HG03439 (cell line): ENCODE measurements around the gene CD52.
"Not testable (repeated sequence)": the region's sequence is repeated elsewhere in the genome, so short reads cannot be mapped to it uniquely, and the experiment has no call there.

Experiments
- ATAC-seq: cut with Tn5 transposase; IDR thresholded peaks from one replicate; pipeline ENCODE4 v1.9.1; 2021; ENCODE audit warnings: mild to moderate bottlenecking, moderate library complexity; ENCODE audit not compliant: unreplicated experiment

Gene CD52

DNA sequence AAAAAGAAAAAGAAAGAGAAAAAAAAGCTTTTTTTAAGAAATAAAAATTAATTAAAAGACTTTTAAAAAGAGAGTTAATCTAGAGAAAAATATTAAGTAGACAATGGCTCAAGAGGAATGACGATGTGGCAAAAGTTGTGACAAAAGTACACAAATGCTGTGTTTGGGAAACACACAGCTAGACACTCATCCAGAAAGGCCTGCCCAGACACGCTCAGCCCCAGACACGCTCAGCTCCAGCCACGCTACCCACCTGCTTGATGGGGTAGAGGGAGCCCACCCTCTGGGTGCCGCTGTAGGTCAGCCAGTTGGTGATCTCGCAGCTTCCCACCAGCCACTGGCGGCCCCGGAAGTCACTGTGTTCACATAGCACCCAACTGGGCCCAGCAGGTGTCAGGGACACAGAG is 10.2 kb downstream of the CD52 start:
- no peak for ATAC-seq

DNA sequence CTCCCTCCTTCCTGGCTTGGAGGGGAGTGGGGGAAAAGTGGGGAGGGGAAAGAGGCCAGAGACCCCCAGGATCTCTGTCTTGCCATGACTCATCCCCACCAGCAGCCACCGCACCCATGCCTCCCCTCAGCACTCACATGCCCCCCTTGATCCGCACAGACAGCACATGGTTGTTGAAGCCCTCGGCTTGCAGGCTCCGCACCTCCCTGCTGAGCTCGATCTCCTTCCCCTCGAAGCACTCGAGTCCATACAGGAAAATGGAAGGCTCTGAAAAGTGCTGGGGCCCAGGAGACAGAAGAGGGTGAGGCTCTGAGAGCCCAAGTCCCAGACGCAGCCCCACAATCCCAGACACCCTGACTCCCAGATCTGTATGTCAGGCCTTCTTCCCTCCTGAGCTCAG is 10.8 kb downstream of the CD52 start:
- ATAC-seq: no peak

DNA sequence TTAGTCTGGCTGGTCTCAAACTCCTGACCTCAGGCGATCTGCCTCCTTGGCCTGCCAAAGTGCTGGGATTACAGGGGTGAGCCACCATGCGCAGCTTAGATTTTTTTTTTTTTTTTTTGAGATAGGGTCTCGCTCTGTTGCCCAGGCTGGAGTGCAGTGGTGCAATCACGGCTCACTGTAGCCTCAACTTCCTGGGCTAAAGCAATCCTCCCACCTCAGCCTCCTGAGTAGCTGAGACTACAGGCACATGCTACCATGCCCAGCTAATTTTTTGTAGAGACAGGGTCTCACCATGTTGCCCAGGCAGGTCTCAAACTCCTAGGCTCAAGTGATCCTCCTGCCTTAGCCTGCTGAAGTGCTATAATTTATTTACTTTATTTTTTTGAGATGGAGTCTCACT is 11.6 kb downstream of the CD52 start:
- not testable (repeated sequence) for ATAC-seq

DNA sequence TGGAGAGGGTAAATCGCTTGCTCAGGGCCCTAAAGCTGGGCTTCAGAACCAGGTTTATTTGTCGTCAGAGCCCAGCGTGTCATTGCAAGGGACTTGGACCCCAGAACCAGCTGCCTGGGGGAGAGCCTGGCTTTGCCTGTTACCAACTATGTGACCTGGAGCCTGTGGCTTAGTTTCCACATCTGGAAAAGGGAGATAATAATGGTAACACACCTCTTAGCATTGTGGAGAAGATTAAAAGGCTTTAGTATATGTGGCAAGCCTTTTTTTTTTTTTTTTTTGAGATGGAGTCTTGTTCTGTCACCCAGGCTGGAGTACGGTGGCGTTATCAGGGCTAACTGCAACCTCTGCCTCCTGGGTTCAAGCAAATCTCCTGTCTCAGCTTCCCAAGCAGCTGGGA is 12.5 kb downstream of the CD52 start:
- no peak for ATAC-seq

DNA sequence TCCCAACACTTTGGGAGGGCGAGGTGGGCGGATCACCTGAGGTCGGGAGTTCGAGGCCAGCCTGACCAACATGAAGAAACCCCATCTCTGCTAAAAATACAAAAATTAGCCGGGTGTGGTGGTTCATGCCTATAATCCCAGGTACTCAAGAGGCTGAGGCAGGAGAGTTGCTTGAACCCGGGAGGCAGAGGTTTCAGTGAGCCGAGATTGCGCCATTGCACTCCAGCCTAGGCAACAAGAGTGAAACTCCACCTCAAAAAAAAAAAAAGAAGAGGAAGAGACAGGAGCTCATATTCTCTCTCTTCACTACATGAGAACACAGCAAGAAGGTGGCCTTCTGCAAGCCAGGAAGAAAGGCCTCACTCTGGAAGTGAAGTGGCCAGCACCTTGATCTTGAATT is 15.6 kb downstream of the CD52 start:
- not testable (repeated sequence) for ATAC-seq

DNA sequence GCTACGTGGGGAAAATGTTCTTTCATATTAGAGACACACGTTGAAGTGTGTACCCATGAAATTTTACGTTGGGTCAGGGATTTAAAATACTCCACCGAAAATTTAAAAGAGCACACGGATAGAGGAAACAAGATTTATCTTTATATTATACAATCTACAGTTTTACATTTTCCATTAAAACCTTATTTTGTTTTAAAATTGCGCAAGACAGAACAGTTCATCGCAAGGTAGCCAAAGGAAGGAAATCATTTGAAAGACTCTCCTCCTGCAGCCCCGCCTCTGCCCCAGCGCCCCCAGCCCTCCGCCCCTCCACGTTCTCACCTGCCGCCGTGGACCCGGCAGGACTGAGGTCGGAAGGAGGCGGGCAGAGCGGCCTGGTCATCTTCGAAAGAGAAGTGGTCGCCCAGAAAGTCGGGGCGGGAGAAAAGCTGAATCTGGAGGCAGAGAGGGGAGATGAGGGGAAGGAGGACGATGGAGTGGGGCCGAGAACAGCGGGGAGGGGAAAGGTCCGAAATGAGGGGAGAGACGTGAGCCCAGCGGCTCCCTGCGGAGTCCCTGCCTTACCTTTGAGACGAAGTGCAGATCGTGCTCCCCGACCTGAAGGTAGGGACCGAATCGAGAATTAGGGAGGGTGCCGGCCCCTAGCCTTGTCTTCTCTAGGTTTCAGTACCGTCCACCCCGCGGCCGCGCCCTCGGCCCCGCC is 18.2 kb downstream of the CD52 start:
- ATAC-seq: no peak

DNA sequence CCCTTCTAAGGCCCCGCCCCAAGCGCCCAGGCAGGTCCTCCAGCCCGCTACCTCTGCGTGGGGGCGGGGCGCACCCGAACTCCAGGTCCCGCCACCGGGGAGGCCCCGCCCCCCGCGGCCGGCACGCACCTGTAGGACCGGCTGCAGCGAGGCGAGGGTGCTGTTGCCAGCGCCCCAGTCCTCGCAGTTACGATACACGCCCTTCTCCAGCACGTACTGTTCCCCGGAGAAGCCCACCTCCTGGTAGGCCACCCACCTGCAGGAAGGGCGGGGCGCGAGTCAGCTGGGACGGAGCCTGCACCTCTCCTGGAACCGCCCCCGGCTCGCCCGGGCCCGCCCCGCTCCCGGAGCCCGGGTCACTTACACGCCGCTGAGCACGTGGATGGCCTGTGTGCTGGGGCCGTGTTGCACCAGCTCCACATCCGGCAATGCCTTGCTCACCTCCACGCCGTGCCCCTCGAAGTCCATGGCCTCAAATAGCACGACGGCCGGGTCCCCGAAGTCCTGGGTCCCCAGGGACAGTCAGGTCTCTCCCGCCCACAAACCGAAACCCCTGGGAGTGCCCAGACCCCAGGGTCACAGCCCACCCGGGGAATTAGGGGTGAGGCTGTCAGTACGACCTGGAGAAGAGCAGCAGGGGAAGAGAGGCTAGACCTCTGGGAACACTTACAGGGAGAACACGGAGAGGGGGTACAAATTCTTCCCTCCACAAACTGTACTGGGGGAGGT is 18.9 kb downstream of the CD52 start:
- ATAC-seq: peak; percentile 66

DNA sequence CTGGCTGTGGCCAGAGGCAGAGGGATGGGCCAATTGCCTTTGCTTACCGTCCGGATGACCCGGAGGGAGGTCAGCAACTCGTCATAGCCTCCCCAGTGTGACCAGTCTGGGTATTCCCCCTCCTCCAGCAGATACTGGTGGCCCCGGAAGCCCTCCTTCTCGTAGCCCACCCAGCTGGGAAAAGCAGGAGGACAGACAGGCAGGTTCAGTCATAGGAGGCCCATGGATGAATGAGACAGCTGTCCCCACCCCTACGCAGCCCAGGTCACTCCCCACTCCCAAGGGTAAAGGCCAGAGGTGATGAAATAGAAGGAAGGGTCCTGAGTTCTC is 19.4 kb downstream of the CD52 start:
- ATAC-seq: no peak

DNA sequence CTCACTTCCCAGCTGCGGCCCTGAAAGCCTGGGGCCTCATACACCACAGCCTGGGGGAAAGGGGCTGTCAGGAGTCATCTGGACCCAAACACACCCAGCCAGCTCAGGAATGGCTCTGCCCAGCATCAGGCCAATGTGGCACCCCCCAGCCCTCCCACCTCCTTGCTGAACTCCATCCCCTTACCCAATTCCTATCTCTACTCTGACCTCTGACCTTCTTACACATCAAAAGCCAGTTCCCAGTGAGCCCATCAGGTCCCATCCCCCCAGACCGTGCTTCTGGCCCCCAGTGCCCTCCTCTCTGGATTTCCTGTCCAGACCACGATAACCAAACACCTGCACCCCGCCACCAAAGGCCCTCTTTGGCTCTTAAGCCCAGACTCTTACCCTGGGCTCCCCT is 19.9 kb downstream of the CD52 start:
- ATAC-seq: no peak

DNA sequence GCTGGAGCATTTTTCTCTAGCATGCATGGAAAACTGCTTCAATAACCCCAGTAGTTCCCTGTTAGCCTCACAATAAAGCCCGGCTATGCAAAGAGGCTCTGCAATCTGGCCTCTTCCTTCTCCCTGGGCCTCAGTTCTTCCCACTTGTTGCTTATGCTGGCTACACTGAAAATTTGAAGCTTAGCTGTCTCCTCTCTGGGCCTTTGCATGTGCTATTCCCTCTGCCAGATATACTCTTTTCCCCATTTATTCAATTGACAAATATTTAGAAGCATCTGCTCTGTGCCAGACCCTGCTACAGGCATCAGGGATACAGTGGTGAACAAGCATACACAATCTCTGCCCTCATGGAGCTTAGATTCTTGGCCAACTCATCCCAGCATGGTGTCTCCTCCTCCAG is 20.9 kb downstream of the CD52 start:
- no peak for ATAC-seq

DNA sequence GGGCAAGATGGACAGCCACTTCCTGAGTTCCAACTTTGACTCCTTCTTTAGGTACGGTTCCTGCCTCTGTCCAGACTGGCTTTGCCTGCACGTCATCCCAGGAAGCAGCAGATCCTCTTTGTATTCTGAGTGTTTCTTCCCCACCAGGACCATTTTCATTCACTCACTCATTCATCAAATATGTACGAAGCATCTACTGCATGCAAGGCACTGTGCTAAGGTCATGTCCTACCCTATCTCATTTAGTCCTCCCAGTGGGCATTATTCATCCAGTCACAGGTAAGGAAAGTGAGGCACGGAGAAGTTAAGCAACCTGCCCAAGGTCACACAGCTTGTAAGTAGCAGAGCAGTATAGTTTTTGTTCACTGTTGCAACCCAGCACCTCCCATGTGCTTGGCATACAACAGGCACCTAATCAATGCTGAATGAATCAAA is 22.3 kb downstream of the CD52 start:
- no peak for ATAC-seq

DNA sequence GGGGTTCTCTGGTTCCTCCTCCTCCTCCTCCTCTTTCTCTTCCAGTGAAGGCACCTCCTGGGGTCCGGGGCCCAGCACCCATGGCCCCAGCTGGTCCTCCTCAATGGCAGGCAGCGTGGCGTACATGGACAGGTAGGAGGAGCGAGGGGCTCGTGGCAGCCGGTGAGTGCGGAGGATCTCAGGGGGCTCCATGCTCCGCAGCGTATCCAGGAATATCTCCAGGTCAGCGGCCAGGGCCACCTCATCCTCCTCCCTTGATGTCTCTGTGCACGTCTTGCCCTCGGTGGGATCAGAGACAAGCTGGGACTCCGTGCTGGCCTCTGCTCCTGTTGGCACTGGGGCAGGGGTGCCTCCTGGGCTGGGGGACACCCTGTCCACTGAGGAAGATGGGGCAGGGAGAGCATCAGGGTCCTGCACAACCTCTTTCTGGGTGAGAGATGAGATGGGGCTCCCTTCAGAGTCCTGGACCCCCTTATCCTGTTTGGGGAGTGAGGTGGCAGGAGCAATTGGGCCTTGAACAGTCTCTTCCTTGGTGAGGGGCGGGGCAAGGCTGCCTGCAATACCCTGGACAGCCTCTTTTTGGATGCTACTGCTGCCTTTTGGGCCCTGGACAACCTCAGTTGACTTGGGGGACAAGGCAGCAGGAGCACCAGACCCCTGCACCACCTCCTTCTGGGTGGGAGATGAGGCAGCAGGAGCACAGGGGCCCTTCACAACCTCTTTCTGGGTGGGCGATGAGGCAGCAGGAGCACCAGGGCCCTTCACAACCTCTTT is 26.6 kb downstream of the CD52 start:
- ATAC-seq: no peak

DNA sequence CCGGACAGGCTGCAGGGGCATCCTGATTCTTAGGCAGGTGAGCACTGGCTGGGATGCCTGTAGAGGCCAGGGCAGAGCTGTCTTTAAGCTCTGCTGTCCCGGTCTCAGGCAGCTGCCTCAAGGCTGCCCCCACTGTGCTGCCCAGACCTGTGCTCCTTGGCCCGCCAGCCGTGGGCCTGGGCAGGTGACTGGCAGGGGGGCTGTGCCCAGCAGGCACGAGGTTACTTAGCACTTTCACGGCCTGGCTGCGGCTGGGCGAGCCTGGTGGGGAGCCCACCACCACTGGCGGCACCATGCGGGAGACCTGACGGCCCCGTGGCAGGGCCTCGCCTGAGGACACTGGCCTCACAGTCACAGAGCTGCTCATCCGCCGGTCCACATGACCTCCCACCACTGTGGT is 28.0 kb downstream of the CD52 start:
- no peak for ATAC-seq

DNA sequence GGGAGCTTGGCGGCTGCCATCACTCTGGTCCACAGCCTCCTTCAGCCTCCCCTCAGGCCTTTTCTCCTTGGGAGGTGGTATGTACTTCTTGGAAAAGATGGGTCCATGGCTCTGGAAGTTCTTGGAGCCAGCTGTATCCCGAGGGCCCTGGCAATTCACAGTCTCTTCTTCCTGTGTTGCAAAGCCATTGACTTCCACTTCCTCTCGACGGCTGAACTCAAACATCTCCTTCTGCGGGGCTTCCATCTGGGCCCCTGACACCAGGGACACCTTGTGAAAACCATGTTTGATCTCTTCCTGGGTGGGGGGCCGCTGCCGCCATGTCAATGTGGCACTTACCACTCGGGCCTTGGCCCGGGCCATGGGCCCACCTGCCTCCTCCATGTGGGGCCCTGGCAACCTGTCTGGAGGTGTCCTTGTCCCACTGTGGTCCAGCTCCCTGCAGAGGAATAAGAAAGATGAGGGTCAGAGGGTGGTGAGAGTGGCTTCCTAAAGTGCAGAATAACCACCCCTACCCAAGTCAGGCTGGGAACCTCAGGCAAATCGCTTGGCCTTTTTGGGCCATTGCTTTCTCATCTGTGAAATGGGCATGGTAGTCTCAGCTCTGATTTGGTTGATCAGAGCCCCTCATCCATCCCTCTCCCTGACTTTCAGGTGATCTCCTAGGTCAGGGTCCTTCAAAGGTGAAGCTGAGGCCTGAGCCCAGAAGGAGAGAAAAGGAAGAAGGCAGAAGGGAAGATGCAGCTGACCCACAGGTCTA is 28.7 kb downstream of the CD52 start:
- ATAC-seq: no peak

DNA sequence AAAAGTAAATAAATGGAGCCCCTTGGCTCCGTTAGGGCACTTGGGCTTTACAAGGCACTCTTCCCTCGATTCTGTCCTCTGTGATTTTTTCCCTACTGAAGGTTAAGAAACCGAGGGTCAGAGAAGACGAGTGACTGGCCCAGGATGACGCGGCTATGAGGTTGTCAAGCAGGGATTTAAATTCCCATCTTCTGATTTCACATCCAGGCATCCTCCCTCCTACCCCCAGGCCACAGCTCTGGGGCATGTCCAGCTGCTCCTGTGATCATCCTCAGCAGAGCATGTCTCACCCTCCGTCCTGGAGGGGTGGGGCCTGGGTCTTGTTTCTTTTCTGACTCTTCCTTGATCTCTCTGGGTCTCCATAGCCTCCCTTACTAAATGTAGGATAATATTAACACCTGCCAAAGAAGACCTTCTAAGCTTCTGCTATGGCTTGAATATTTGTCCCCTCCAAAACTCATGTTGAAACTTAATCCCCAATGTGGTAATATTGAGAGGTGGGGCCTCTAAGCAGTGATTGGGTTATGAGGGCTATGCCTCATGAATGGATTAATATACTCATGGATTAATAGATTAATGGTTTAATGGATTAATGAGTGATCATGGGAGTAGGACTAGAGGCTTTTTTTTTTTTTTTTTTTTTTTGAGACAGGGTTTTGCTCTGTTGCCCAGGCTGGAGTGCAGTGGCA is 31.6 kb downstream of the CD52 start:
- ATAC-seq: no peak

DNA sequence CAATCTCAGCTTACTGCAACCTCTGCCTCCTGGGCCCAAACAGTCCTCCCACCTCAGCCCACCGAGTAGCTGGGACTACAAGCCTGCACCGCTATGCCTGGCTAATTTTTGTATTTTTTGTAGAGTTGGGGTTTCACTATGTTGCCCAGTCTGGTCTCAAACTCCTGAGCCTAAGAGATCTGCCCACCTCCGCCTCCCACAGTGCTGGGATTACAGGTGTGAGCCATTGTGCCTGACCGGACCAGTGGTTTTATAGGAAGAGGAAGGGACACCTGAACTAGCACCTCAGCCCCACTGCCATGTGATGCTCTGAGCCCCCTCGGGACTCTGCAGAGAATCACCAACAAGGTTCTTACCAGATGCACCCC is 32.1 kb downstream of the CD52 start:
- ATAC-seq: no peak

DNA sequence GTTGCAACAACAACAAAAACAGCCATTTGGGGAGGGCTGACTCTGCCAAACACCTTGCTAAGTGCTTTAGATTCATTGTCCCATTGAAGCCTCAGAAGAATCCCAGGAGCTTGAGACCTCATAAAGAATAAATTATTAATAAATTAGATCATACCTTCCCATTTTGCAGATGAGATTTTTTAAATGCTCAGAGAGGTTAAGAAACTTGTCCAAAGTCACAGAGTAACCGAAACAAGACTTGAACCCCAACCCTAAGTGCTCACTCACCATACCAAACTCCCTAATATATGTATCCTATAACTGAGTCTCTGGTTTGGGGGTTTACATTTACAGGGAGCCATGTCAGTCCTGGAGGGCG is 32.6 kb downstream of the CD52 start:
- ATAC-seq: no peak

DNA sequence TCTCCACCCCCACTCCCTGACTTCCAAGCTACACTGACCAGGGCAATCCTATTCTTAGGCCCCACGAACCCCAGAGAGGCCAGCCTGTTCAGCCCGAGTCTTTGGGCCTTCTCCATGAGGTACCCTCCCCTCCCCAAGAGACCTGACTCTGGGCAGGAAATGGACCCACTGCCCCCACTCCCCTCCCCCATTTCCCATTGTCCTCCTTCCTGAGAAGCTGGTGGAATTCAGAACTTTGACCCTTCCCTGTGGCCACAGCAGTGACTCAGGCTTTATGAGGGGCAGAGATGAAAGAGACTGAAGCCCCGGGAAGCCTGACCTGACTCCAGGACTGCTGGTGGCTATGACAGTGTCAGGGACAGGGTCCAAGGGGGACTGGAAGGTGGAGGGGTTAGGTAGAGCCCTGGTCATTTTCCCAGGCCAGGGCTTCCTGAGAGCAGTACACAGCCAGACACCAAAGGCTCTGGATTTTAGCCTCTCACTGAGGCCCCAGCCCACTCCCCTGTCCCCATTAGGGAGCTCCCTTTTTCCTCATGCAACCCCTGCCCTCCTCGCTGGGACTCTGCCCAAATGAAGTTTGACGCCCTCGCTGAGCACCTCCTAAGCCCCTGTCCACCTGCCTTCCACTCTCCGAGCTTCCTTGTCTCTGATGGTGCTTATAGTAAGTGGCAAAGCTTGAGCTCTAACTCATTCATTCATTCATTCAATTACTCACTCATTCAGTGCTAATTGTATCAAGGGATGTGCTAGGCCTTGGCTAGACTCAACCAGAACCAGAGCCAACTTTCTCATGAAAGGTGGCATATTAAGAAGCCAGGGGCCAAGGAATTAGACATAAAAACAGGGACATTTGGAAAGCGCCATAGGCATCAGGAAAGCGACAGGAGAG is 33.2 kb downstream of the CD52 start:
- no peak for ATAC-seq

DNA sequence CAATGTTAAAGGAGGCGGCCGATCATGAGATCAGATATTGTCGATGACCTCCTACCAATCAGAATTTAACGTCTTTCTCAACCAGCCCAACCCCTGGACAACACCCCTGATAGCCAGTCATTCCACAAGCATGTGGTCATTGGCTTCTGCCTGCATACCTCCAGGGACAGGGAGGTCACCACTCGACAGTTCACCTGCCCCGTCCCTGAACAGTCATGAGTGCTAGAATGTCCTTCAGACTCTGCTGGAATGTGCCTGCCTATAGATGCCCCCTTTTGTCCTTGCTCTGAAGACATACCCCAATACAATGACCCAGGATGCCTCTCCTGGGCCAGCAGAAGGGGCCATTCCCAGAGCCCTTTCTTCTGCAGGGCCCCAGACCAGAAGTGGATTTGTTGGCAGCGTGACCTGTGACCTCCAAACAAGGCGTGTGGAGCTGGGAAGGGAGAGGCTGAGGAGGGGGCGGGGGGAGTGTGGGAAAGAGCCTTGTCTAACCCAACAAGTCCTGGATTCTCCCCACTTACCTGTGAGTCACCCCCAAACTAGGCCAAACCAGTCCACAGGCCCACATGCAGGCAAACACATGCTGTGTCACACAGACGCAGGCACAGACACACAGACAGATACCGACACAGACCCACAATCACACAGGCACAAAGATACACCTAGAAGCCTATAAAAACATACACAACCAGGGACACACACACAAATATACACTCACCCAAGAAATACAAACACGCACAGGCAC is 34.0 kb downstream of the CD52 start:
- no peak for ATAC-seq
